ENCODE data around the gene TIE1.

GRCh38 chr1:43305461-43305860 is 4.7 kb downstream of the TIE1 start:
- TF ChIP-seq CTCF (IDR thresholded peaks at IDR 0.05) (no peak), POLR2A (IDR thresholded peaks at IDR 0.05) (no peak)
